ENCODE data around the gene WEE2.

Gene WEE2

GRCh38 chr7:141693082-141693481, 15.1 kb upstream of the WEE2 start (continued):
- TF ChIP-seq KLF9 (tag by site-specific recombination; IDR thresholded peaks at IDR 0.05; ENCODE audit: low read depth) (no peak), ZNF777 (tag by site-specific recombination; IDR thresholded peaks at IDR 0.05; ENCODE audit: borderline replicate concordance) (no peak), ZBTB8A (tag by site-specific recombination; IDR thresholded peaks at IDR 0.05) (no peak), OVOL3 (tag by site-specific recombination; IDR thresholded peaks at IDR 0.05) (no peak)

GRCh38 chr7:141695803-141696289, 12.3 kb upstream of the WEE2 start:
- no peaks in the 10 kb centered on the region for H3K9me3 ChIP-seq (ENCODE audit: control insufficient read depth, insufficient read depth, low read depth, low read length)
- H3K36me3 ChIP-seq (ENCODE audit: control insufficient read depth in 2 of 2, insufficient read depth in 1 of 2, low read length in 2 of 2), result no peaks in the 10 kb centered on the region
- ChIA-PET POLR2A (interaction anchor here (1.0 kb wide), 1 partner anchor 42 kb away, joined by 3 read pairs; the partner anchor contains the start of gene SSBP1), CTCF (interaction anchor here (0.6 to 1.6 kb wide), 3 partner anchors 16 to 90 kb away, joined by 3 to 4 read pairs (median 3); no protein-coding TSS in a partner anchor)
- H3K4me1 ChIP-seq (ENCODE audit: control insufficient read depth, insufficient read depth, low read length), result peaks cover 8% of the 10 kb centered on the region
- TF ChIP-seq ZNF248 (tag by site-specific recombination; IDR thresholded peaks at IDR 0.05) (no peak), ZIC2 (tag by site-specific recombination; IDR thresholded peaks at IDR 0.05) (no peak), ZNF398 (tag by site-specific recombination; IDR thresholded peaks at IDR 0.05) (no peak), PRDM1 (tag by site-specific recombination; IDR thresholded peaks at IDR 0.05) (no peak), ZNF76 (tag by site-specific recombination; IDR thresholded peaks at IDR 0.05; ENCODE audit: borderline replicate concordance, low read depth) (no peak), ZNF529 (tag by site-specific recombination; IDR thresholded peaks at IDR 0.05; ENCODE audit: insufficient replicate concordance) (no peak)
- H3K4me3 ChIP-seq (ENCODE audit: low read depth, low read length), result no peak overlapping the region
- no peak overlapping the region for H3K27ac ChIP-seq (ENCODE audit: extremely low read depth, low read depth, low read length)

- H3K4me3 ChIP-seq (ENCODE audit: low read depth, low read length), result no peak overlapping the region
- peaks cover 8% of the 10 kb centered on the region for H3K4me1 ChIP-seq (ENCODE audit: control insufficient read depth, insufficient read depth, low read length)
- no peaks in the 10 kb centered on the region for H3K36me3 ChIP-seq (ENCODE audit: control insufficient read depth in 2 of 2, insufficient read depth in 1 of 2, low read length in 2 of 2)
- ChIA-PET CTCF (interaction anchor here (0.6 to 1.6 kb wide), 3 partner anchors 15 to 41 kb away, joined by 3 to 4 read pairs (median 4); no protein-coding TSS in a partner anchor), POLR2A (interaction anchor here (1.0 kb wide), 1 partner anchor 42 kb away, joined by 3 read pairs; the partner anchor contains the start of gene SSBP1)
- TF ChIP-seq ZNF391 (tag by site-specific recombination; IDR thresholded peaks at IDR 0.05; ENCODE audit: borderline replicate concordance, low read depth) (no peak), PRDM10 (tag by site-specific recombination; IDR thresholded peaks at IDR 0.05) (no peak), ZNF701 (tag by site-specific recombination; IDR thresholded peaks at IDR 0.05) (no peak), KLF10 (tag by site-specific recombination; IDR thresholded peaks at IDR 0.05) (no peak), ZNF366 (tag by site-specific recombination; conservative IDR thresholded peaks at IDR 0.05) (no peak), ZNF792 (tag by site-specific recombination; IDR thresholded peaks at IDR 0.05) (no peak), ZNF658 (tag by site-specific recombination; IDR thresholded peaks at IDR 0.05) (no peak)
- H3K27ac ChIP-seq (ENCODE audit: extremely low read depth, low read depth, low read length), result no peak overlapping the region
- no peaks in the 10 kb centered on the region for H3K9me3 ChIP-seq (ENCODE audit: control insufficient read depth, insufficient read depth, low read depth, low read length)
Observed at GRCh38 chr7:141696348-141696747, 11.8 kb upstream of the WEE2 start.

All from HEK293 (cell line).